Spinal cord (tissue), 10 donors: ENCODE results near the gene TNRC6C. TPM values are rescaled to one million over a fixed set of nuclear protein-coding genes. Genes with fewer than 3 reads are reported as not detected.
A peak's percentile ranks its signal among the peaks of the same experiment; 100 is the strongest.
"Not testable (repeated sequence)": the region's sequence is repeated elsewhere in the genome, so short reads cannot be mapped to it uniquely, and the experiment has no call there.

Experiments used
- DNase-seq, 6 donors: peaks; one replicate each; pipeline versions ENCODE4 v3.0.0 to v3.0.0-alpha.2; 2013 to 2015; ENCODE audit warnings: low spot score in 6 of 6, low read depth in 4 of 6
- H3K27ac ChIP-seq: one replicate; pipeline ENCODE4 v1.5.1; 2013; ENCODE audit warnings: low read depth, low read length, control low read depth
- H3K27me3 ChIP-seq: one replicate; pipeline ENCODE4 v1.6.1; 2013; ENCODE audit warnings: low read length; ENCODE audit not compliant: control insufficient read depth, insufficient read depth
- H3K36me3 ChIP-seq: one replicate; pipeline ENCODE4 v1.6.1; 2013; ENCODE audit warnings: low read length; ENCODE audit not compliant: control insufficient read depth, insufficient read depth
- H3K4me1 ChIP-seq: one replicate; pipeline ENCODE4 v1.6.1; 2013; ENCODE audit warnings: low read length; ENCODE audit not compliant: control insufficient read depth, insufficient read depth
- H3K4me3 ChIP-seq: one replicate; pipeline ENCODE4 v1.5.1; 2013; ENCODE audit warnings: low read depth, low read length, control low read depth
- H3K9me3 ChIP-seq: one replicate; pipeline ENCODE4 v1.6.1; 2013; ENCODE audit warnings: low read length; ENCODE audit not compliant: control insufficient read depth, insufficient read depth
- WGBS: methylation state at CpG from one replicate; pipeline ENCODE4 v1.1.5; 2013; ENCODE audit warnings: missing lambda C conversion rate; ENCODE audit not compliant: insufficient coverage; 5-methylcytosine and 5-hydroxymethylcytosine counted together
- polyA plus RNA-seq, 2 donors: library from polyadenylated mRNA; unstranded; fragments of 120-200 nt; gene quantifications; one replicate each; pipeline ENCODE4 v1.2.1, GENCODE V29; 2013; ENCODE audit not compliant: insufficient read length in 2 of 2
- total RNA-seq, 2 donors: library from RNA; depleted of rRNA in 1 of 2; stranded (reverse); fragments of 120-200 nt in 1 of 2; fragments of >200 nt in 1 of 2; gene quantifications; one replicate each; pipeline versions ENCODE4 v1.2.3 to v1.2.4, GENCODE V29; 2013 to 2014
- donor health status: healthy.

TNRC6C gene
- total and polyA plus RNA-seq, 4 donors = 21.5 to 31.8 (median 26.3) TPM

- Histone ChIP-seq H3K9me3 (no peaks in the 10 kb centered on the region), H3K4me3 (no peak overlapping the region), H3K4me1 (peaks cover 28% of the 10 kb centered on the region), H3K27me3 (no peaks in the 10 kb centered on the region), H3K27ac (no peak overlapping the region), H3K36me3 (peaks cover 42% of the 10 kb centered on the region)
- WGBS = 88% methylated on average over 19 of the region's 19 CpGs
- no peak for DNase-seq
Observed at GRCh38 chr17:78111016-78111726, 152.7 kb downstream of the TNRC6C start.

- no peak for DNase-seq
- H3K4me1 ChIP-seq = peaks cover 28% of the 10 kb centered on the region
- no peaks in the 10 kb centered on the region for H3K27me3 ChIP-seq
- WGBS = 92% methylated on average over 28 of the region's 28 CpGs
- peaks cover 40% of the 10 kb centered on the region for H3K36me3 ChIP-seq
- no peak overlapping the region for H3K27ac ChIP-seq
- no peaks in the 10 kb centered on the region for H3K9me3 ChIP-seq
- no peak overlapping the region for H3K4me3 ChIP-seq
Observed at GRCh38 chr17:78111727-78112517, 153.4 kb downstream of the TNRC6C start.

- peaks cover 35% of the 10 kb centered on the region for H3K4me1 ChIP-seq
- no peak overlapping the region for H3K4me3 ChIP-seq
- 47% methylated on average over 31 of the region's 33 CpGs for WGBS
- H3K27me3 ChIP-seq = no peaks in the 10 kb centered on the region
- no peaks in the 10 kb centered on the region for H3K9me3 ChIP-seq
- no peak overlapping the region for H3K27ac ChIP-seq
- peak in 3 of 6 donors; percentile 26 to 72 (median 69) for DNase-seq
- peaks cover 45% of the 10 kb centered on the region for H3K36me3 ChIP-seq
Observed at GRCh38 chr17:78112518-78113471, 154.3 kb downstream of the TNRC6C start.

- H3K36me3 ChIP-seq = peaks cover 37% of the 10 kb centered on the region
- no peaks in the 10 kb centered on the region for H3K9me3 ChIP-seq
- H3K27me3 ChIP-seq = no peaks in the 10 kb centered on the region
- DNase-seq = no peak
- H3K27ac ChIP-seq = no peak overlapping the region
- WGBS = 88% methylated on average over 24 of the region's 25 CpGs
- H3K4me1 ChIP-seq = peaks cover 35% of the 10 kb centered on the region
- H3K4me3 ChIP-seq = no peak overlapping the region
Observed at GRCh38 chr17:78113804-78114785, 155.6 kb downstream of the TNRC6C start.

- no peak overlapping the region for H3K4me3 ChIP-seq
- no peaks in the 10 kb centered on the region for H3K9me3 ChIP-seq
- peaks cover 31% of the 10 kb centered on the region for H3K4me1 ChIP-seq
- H3K27me3 ChIP-seq = no peaks in the 10 kb centered on the region
- 77% methylated on average over 21 of the region's 28 CpGs for WGBS
- DNase-seq = no peak
- H3K36me3 ChIP-seq = peaks cover 32% of the 10 kb centered on the region
- no peak overlapping the region for H3K27ac ChIP-seq
Observed at GRCh38 chr17:78114831-78115723, 156.6 kb downstream of the TNRC6C start.

- Histone ChIP-seq H3K36me3 (peaks cover 29% of the 10 kb centered on the region), H3K4me1 (peaks cover 31% of the 10 kb centered on the region)
- not testable (repeated sequence) for H3K4me3 ChIP-seq, DNase-seq, H3K9me3 ChIP-seq, H3K27ac ChIP-seq, H3K27me3 ChIP-seq
- WGBS = 97% methylated on average over 14 of the region's 18 CpGs
Observed at GRCh38 chr17:78115803-78116202, 157.3 kb downstream of the TNRC6C start.

GRCh38 chr17:78116411-78116810, 157.9 kb downstream of the TNRC6C start:
- Histone ChIP-seq H3K27me3 (no peaks in the 10 kb centered on the region), H3K9me3 (no peaks in the 10 kb centered on the region), H3K36me3 (peaks cover 25% of the 10 kb centered on the region), H3K4me3 (no peak overlapping the region), H3K4me1 (peaks cover 29% of the 10 kb centered on the region), H3K27ac (no peak overlapping the region)
- DNase-seq = no peak
- 91% methylated on average over 9 of the region's 9 CpGs for WGBS
